Measurements from ENCODE around the gene PSMD1. TPM values are rescaled to one million over a fixed set of nuclear protein-coding genes. Genes with fewer than 3 reads are reported as not detected.

PSMD1 gene
- total and polyA plus RNA-seq, 4 donors: 30.1 to 91.1 (median 56.0) TPM

GRCh38 chr2:231047274-231047922, 9.3 kb upstream of the PSMD1 start:
- Histone ChIP-seq H3K4me3 (no peak overlapping the region), H3K36me3 (ENCODE audit: control insufficient read depth in 4 of 4, insufficient read depth in 4 of 4, low read length in 4 of 4) (no peaks in the 10 kb centered on the region), H3K27ac (ENCODE audit: low read depth in 1 of 2, low read length in 1 of 2) (no peak overlapping the region), H3K9me3 (ENCODE audit: control insufficient read depth in 4 of 4, insufficient read depth in 3 of 4, low read length in 3 of 4) (no peaks in the 10 kb centered on the region), H3K4me1 (ENCODE audit: control insufficient read depth in 5 of 5, insufficient read depth in 5 of 5, low read length in 5 of 5) (peaks cover 0 to 3% (median 2%) of the 10 kb centered on the region in 5 donors), H3K27me3 (ENCODE audit: control insufficient read depth in 3 of 3, insufficient read depth in 3 of 3, low read length in 2 of 3) (peaks cover 0 to 1% (median 0%) of the 10 kb centered on the region in 3 donors), H3K9ac (ENCODE audit: insufficient read depth in 1 of 2, low read length in 2 of 2) (no peak overlapping the region)
- TF ChIP-seq CTCF (IDR thresholded peaks at IDR 0.05; ENCODE audit: control extremely low read depth, extremely low read depth): no peak
- ATAC-seq (ENCODE audit: insufficient read depth, low FRiP score) (no peak), DNase-seq (peak in 2 of 3 donors; percentile 19 to 51)
- WGBS, 2 donors: 66 to 79% methylated on average over 8 of the region's 8 CpGs

GRCh38 chr2:231047923-231048915, 8.4 kb upstream of the PSMD1 start:
- H3K27ac ChIP-seq (ENCODE audit: low read depth in 1 of 2, low read length in 1 of 2): no peak overlapping the region
- WGBS, 2 donors: 70 to 86% methylated on average over 10 of the region's 10 CpGs
- peaks cover 0 to 5% (median 2%) of the 10 kb centered on the region in 5 donors for H3K4me1 ChIP-seq (ENCODE audit: control insufficient read depth in 5 of 5, insufficient read depth in 5 of 5, low read length in 5 of 5)
- ATAC-seq (ENCODE audit: insufficient read depth, low FRiP score) (no peak), DNase-seq (no peak)
- H3K27me3 ChIP-seq (ENCODE audit: control insufficient read depth in 3 of 3, insufficient read depth in 3 of 3, low read length in 2 of 3): no peaks in the 10 kb centered on the region
- no peak for TF ChIP-seq CTCF (IDR thresholded peaks at IDR 0.05; ENCODE audit: control extremely low read depth, extremely low read depth)
- H3K36me3 ChIP-seq (ENCODE audit: control insufficient read depth in 4 of 4, insufficient read depth in 4 of 4, low read length in 4 of 4): no peaks in the 10 kb centered on the region
- no peak overlapping the region for H3K9ac ChIP-seq (ENCODE audit: insufficient read depth in 1 of 2, low read length in 2 of 2)
- H3K9me3 ChIP-seq (ENCODE audit: control insufficient read depth in 4 of 4, insufficient read depth in 3 of 4, low read length in 3 of 4): no peaks in the 10 kb centered on the region
- H3K4me3 ChIP-seq: no peak overlapping the region

GRCh38 chr2:231049286-231050017, 7.2 kb upstream of the PSMD1 start:
- 84 to 93% methylated on average over 12 of the region's 12 CpGs for WGBS, 2 donors
- TF ChIP-seq CTCF (IDR thresholded peaks at IDR 0.05; ENCODE audit: control extremely low read depth, extremely low read depth): no peak
- peaks cover 0 to 5% (median 2%) of the 10 kb centered on the region in 5 donors for H3K4me1 ChIP-seq (ENCODE audit: control insufficient read depth in 5 of 5, insufficient read depth in 5 of 5, low read length in 5 of 5)
- no peak overlapping the region for H3K27ac ChIP-seq (ENCODE audit: low read depth in 1 of 2, low read length in 1 of 2)
- H3K9me3 ChIP-seq (ENCODE audit: control insufficient read depth in 4 of 4, insufficient read depth in 3 of 4, low read length in 3 of 4): no peaks in the 10 kb centered on the region
- no peaks in the 10 kb centered on the region for H3K27me3 ChIP-seq (ENCODE audit: control insufficient read depth in 3 of 3, insufficient read depth in 3 of 3, low read length in 2 of 3)
- no peak for ATAC-seq (ENCODE audit: insufficient read depth, low FRiP score)
- H3K9ac ChIP-seq (ENCODE audit: insufficient read depth in 1 of 2, low read length in 2 of 2): no peak overlapping the region
- H3K36me3 ChIP-seq (ENCODE audit: control insufficient read depth in 4 of 4, insufficient read depth in 4 of 4, low read length in 4 of 4): no peaks in the 10 kb centered on the region
- H3K4me3 ChIP-seq: no peak overlapping the region
- no peak for DNase-seq

All from lung (tissue), 12 donors.